OCI-LY1 (cell line): ENCODE data around the gene IFT74.
A peak's percentile ranks its signal among the peaks of the same experiment; 100 is the strongest.

ENCODE experiments used
- EZH2 ChIP-seq: fragments of 200-600 bp; sonication (generic), shearing (Covaris generic); IDR thresholded peaks from 2 replicates; pipeline ENCODE4 v1.8.0; 2017; ENCODE audit warnings: borderline replicate concordance, mixed run types, mild to moderate bottlenecking, antibody characterized with exemption, low read length, moderate library complexity, mixed read lengths
- TF ChIP-seq, protein P1 (sequence below): fragments of 200-600 bp; sonication (generic), shearing (Covaris generic); IDR thresholded peaks from 2 replicates; pipeline ENCODE4 v1.5.1; 2017; ENCODE audit warnings: mild to moderate bottlenecking, antibody characterized with exemption, low read length, moderate library complexity, mixed read lengths

DNA sequence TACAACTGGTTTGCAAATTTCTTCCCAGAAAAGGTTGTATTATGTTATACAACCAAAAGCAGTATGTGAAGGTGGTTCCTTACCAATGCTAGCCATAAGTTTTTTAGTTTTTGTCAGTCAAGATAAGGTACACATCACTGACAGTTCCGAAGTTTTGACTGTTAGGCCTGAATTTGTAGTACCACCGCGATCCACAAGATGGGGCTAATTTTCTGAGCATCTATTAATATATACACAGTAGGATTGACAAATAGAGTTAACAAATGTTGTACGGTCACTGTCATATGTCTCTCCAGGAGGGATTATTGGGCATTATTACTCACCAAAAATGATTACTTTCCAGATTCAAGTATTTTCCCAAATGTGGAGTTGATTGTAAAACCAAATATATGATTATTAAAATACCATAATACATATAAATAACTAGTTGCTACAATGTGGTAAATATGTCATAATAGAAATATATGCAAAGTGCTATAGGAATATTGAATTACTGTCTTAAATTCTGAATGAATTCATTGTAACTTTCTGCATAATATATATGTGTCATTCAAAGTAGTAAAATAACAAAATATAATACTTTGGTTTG is 77.7 kb downstream of the IFT74 start:
- TF ChIP-seq, protein P1, sequence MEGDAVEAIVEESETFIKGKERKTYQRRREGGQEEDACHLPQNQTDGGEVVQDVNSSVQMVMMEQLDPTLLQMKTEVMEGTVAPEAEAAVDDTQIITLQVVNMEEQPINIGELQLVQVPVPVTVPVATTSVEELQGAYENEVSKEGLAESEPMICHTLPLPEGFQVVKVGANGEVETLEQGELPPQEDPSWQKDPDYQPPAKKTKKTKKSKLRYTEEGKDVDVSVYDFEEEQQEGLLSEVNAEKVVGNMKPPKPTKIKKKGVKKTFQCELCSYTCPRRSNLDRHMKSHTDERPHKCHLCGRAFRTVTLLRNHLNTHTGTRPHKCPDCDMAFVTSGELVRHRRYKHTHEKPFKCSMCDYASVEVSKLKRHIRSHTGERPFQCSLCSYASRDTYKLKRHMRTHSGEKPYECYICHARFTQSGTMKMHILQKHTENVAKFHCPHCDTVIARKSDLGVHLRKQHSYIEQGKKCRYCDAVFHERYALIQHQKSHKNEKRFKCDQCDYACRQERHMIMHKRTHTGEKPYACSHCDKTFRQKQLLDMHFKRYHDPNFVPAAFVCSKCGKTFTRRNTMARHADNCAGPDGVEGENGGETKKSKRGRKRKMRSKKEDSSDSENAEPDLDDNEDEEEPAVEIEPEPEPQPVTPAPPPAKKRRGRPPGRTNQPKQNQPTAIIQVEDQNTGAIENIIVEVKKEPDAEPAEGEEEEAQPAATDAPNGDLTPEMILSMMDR = peak; percentile 79
- TF ChIP-seq EZH2 = no peak
